Endothelial cell (in vitro differentiated cells): ENCODE measurements around the gene VPS41. TPM values are rescaled to one million over a fixed set of nuclear protein-coding genes. Genes with fewer than 3 reads are reported as not detected.

ENCODE experiments used
- DNase-seq: peaks from one replicate; pipeline ENCODE4 v3.0.0; 2021; ENCODE audit warnings: low spot score
- H3K27ac Mint-ChIP-seq: one replicate; pipeline ENCODE4 v1.8.0; 2021; ENCODE audit warnings: mixed read lengths, inconsistent platforms; ENCODE audit not compliant: unreplicated experiment
- H3K27me3 Mint-ChIP-seq: one replicate; pipeline ENCODE4 v1.8.0; 2021; ENCODE audit warnings: mild to moderate bottlenecking, moderate library complexity, mixed read lengths, inconsistent platforms; ENCODE audit not compliant: unreplicated experiment
- H3K36me3 Mint-ChIP-seq: one replicate; pipeline ENCODE4 v1.8.0; 2021; ENCODE audit warnings: mild to moderate bottlenecking, low read depth, mixed read lengths, inconsistent platforms; ENCODE audit not compliant: unreplicated experiment
- H3K4me1 Mint-ChIP-seq: one replicate; pipeline ENCODE4 v1.8.0; 2021; ENCODE audit warnings: mild to moderate bottlenecking, mixed read lengths, inconsistent platforms; ENCODE audit not compliant: unreplicated experiment
- H3K4me3 Mint-ChIP-seq: one replicate; pipeline ENCODE4 v1.8.0; 2021; ENCODE audit warnings: mild to moderate bottlenecking, mixed read lengths, inconsistent platforms; ENCODE audit not compliant: unreplicated experiment
- H3K9me3 Mint-ChIP-seq: one replicate; pipeline ENCODE4 v1.8.0; 2021; ENCODE audit warnings: mixed read lengths, inconsistent platforms; ENCODE audit not compliant: unreplicated experiment
- CTCF ChIP-seq: fragments of 200-600 bp; sonication (generic); IDR thresholded peaks from one replicate; pipeline ENCODE4 v1.5.0; 2021; ENCODE audit warnings: antibody characterized with exemption; ENCODE audit not compliant: unreplicated experiment
- total RNA-seq: library from RNA; stranded (reverse); fragmentation: NEBNext Ultra II Directional; extraction: Animal tissue kit (Norgen Biotek cat#: 25700); gene quantifications from one replicate; pipeline ENCODE4 v1.2.1, GENCODE V29; 2021; ENCODE audit not compliant: unreplicated experiment

The VPS41 gene
- total RNA-seq, 1 donor from 2014 or later = 104 TPM

- no peaks in the 10 kb centered on the region for H3K36me3 Mint-ChIP-seq
- peaks cover 4% of the 10 kb centered on the region for H3K27me3 Mint-ChIP-seq
- peak overlapping the region; percentile 98 for H3K4me3 Mint-ChIP-seq
- DNase-seq = no peak
- H3K27ac Mint-ChIP-seq = no peak overlapping the region
- TF ChIP-seq CTCF = no peak
- no peaks in the 10 kb centered on the region for H3K9me3 Mint-ChIP-seq
- H3K4me1 Mint-ChIP-seq = peaks cover 9% of the 10 kb centered on the region
Observed at GRCh38 chr7:38909870-38910269, 879 bp upstream of the VPS41 start.

GRCh38 chr7:38907766-38908165, 1.2 kb downstream of the VPS41 start:
- peaks cover 9% of the 10 kb centered on the region for H3K4me1 Mint-ChIP-seq
- H3K9me3 Mint-ChIP-seq = no peaks in the 10 kb centered on the region
- no peak overlapping the region for H3K27ac Mint-ChIP-seq
- no peaks in the 10 kb centered on the region for H3K36me3 Mint-ChIP-seq
- H3K27me3 Mint-ChIP-seq = peaks cover 4% of the 10 kb centered on the region
- peak overlapping the region; percentile 98 for H3K4me3 Mint-ChIP-seq
- no peak for TF ChIP-seq CTCF
- no peak for DNase-seq

- Mint-ChIP-seq H3K27ac (no peak overlapping the region), H3K4me3 (no peak overlapping the region), H3K27me3 (peaks cover 6% of the 10 kb centered on the region), H3K4me1 (peaks cover 9% of the 10 kb centered on the region), H3K36me3 (no peaks in the 10 kb centered on the region), H3K9me3 (no peaks in the 10 kb centered on the region)
- TF ChIP-seq CTCF = no peak
- no peak for DNase-seq
Observed at GRCh38 chr7:38907066-38907465, 1.9 kb downstream of the VPS41 start.

GRCh38 chr7:38905056-38905759, 3.8 kb downstream of the VPS41 start:
- peaks cover 9% of the 10 kb centered on the region for H3K4me1 Mint-ChIP-seq
- no peaks in the 10 kb centered on the region for H3K9me3 Mint-ChIP-seq
- H3K27ac Mint-ChIP-seq = no peak overlapping the region
- no peak for TF ChIP-seq CTCF
- H3K27me3 Mint-ChIP-seq = peaks cover 6% of the 10 kb centered on the region
- H3K36me3 Mint-ChIP-seq = peaks cover 4% of the 10 kb centered on the region
- DNase-seq = no peak
- H3K4me3 Mint-ChIP-seq = no peak overlapping the region

GRCh38 chr7:38903057-38903456, 5.9 kb downstream of the VPS41 start:
- H3K4me1 Mint-ChIP-seq = peaks cover 8% of the 10 kb centered on the region
- H3K36me3 Mint-ChIP-seq = peaks cover 4% of the 10 kb centered on the region
- TF ChIP-seq CTCF = no peak
- no peaks in the 10 kb centered on the region for H3K9me3 Mint-ChIP-seq
- peaks cover 4% of the 10 kb centered on the region for H3K27me3 Mint-ChIP-seq
- no peak overlapping the region for H3K27ac Mint-ChIP-seq
- DNase-seq = no peak
- H3K4me3 Mint-ChIP-seq = no peak overlapping the region
